ENCODE data around the gene PLXNA4.

PLXNA4 gene

GRCh38 chr7:132131196-132131595, 445.1 kb downstream of the PLXNA4 start:
- DNase-seq: no peak

GRCh38 chr7:132130497-132130896, 445.8 kb downstream of the PLXNA4 start:
- no peak for DNase-seq

- DNase-seq: no peak
These were observed 450.2 kb downstream of the PLXNA4 start for GRCh38 chr7:132125872-132126595.

GRCh38 chr7:132125096-132125495, 451.2 kb downstream of the PLXNA4 start:
- DNase-seq: no peak

- no peak for DNase-seq
These were observed 451.7 kb downstream of the PLXNA4 start for GRCh38 chr7:132124575-132124974.

- DNase-seq: no peak
These were observed 452.5 kb downstream of the PLXNA4 start for GRCh38 chr7:132123773-132124172.

- DNase-seq: no peak
These were observed 453.4 kb downstream of the PLXNA4 start for GRCh38 chr7:132122901-132123300.

- no peak for DNase-seq
These were observed 454.3 kb downstream of the PLXNA4 start for GRCh38 chr7:132121987-132122386.

GRCh38 chr7:132118641-132119040, 457.6 kb downstream of the PLXNA4 start:
- DNase-seq: no peak

GRCh38 chr7:132117636-132118035, 458.6 kb downstream of the PLXNA4 start:
- DNase-seq: no peak

- no peak for DNase-seq
These were observed 459.1 kb downstream of the PLXNA4 start for GRCh38 chr7:132117181-132117580.

GRCh38 chr7:132116369-132116768, 459.9 kb downstream of the PLXNA4 start:
- DNase-seq: no peak

- DNase-seq: no peak
These were observed 460.5 kb downstream of the PLXNA4 start for GRCh38 chr7:132115758-132116157.

GRCh38 chr7:132115028-132115427, 461.2 kb downstream of the PLXNA4 start:
- no peak for DNase-seq

GRCh38 chr7:132114411-132114810, 461.9 kb downstream of the PLXNA4 start:
- DNase-seq: no peak

GRCh38 chr7:132113536-132114371, 462.5 kb downstream of the PLXNA4 start:
- DNase-seq: no peak

- DNase-seq: no peak
These were observed 463.6 kb downstream of the PLXNA4 start for GRCh38 chr7:132112657-132113056.

GRCh38 chr7:132112106-132112505, 464.2 kb downstream of the PLXNA4 start:
- no peak for DNase-seq

GRCh38 chr7:132110692-132111091, 465.6 kb downstream of the PLXNA4 start:
- no peak for DNase-seq

GRCh38 chr7:132109769-132110168, 466.5 kb downstream of the PLXNA4 start:
- DNase-seq: no peak

GRCh38 chr7:132108563-132108962, 467.7 kb downstream of the PLXNA4 start:
- no peak for DNase-seq

GRCh38 chr7:132106491-132106890, 469.8 kb downstream of the PLXNA4 start:
- no peak for DNase-seq

GRCh38 chr7:132105096-132105495, 471.2 kb downstream of the PLXNA4 start:
- peak; percentile 41 for DNase-seq

GRCh38 chr7:132103718-132104117, 472.6 kb downstream of the PLXNA4 start:
- DNase-seq: no peak
